Left colon (tissue), 2 donors: ENCODE measurements around the gene MEIS3. TPM values are rescaled to one million over a fixed set of nuclear protein-coding genes. Genes with fewer than 3 reads are reported as not detected.

ENCODE experiments used
- ATAC-seq: fragments of 200-7000 bp; cut with Tn5 transposase; one replicate; pipeline ENCODE4 v1.9.1; 2020; ENCODE audit warnings: mild to moderate bottlenecking, moderate library complexity
- DNase-seq, 2 donors: peaks; one replicate each; pipeline ENCODE4 v3.0.0-alpha.2; 2020
- intact Hi-C, 2 donors: fragments of 100-400 bp; cut with DNase I in 1 of 2; cut with micrococcal nuclease in 1 of 2; formaldehyde crosslinking; loops; one replicate each; pipeline versions ENCODE4 v1.11.2 to v1.14.0; 2022; cut with DNase I, micrococcal nuclease
- long read RNA-seq: library from polyadenylated mRNA; unstranded; transcript quantifications from one replicate; pipeline ENCODE4 v2.0.0, GENCODE V29; 2021
- total RNA-seq, 2 donors: library from RNA; stranded (reverse); fragmentation: NEBNext Ultra II Directional; extraction: Animal tissue kit (Norgen Biotek cat#: 25700); gene quantifications; one replicate each; pipeline ENCODE4 v1.2.1, GENCODE V29; 2021
- donor health status: DM: no; HTN: no; CAD: no.
- donor health status: DM: yes; HTN: yes; CAD: no.

Gene MEIS3
- total RNA-seq = 1 to 10 TPM; 2.5 to 2.7 TPM
- long read RNA-seq = 0 reads

DNA sequence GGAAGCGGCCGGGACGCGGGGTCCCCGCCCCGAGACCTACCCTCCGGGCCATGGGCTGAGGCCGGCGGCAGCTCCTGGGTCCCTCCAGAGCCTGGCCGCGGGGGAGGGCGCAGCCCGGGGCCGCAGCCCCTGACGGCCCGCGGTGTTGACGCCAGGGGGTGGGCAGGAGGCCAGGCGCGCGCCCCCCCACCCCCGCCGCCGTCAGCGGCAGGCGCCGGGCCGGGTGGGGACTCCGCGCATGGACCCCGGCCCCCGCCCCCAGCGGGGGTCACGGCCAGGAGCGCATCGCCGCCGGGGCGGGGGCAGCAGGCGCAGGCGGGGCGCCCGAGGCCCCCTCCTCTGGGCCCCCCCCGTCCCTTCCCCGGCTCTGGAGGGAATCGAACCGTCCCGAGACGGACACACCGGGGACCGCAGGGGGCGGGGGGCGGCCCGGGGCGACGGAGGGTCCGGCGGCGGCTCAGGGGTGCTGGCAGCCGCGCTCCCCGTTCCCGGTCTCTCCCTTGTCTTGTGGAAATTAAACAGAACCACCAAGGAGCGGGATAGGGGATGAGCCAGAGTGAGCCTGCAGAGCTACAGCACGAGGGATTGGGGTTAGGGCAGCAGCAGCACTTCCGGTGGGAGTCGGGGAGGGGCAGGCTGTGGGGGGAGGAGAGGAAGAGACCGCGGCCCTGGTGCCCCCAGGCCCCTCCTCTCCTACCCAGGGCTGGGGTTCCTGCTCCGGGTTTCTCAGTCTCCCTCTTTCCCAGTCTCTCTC is at the start of gene MEIS3:
MEIS3 (minus strand) TSS at position 498 of the 754 bp plus-strand sequence; CDS start at position 52, 446 bp downstream.
- intact Hi-C loops = no loop called here
- DNase-seq (no peak), ATAC-seq (no peak)

DNA sequence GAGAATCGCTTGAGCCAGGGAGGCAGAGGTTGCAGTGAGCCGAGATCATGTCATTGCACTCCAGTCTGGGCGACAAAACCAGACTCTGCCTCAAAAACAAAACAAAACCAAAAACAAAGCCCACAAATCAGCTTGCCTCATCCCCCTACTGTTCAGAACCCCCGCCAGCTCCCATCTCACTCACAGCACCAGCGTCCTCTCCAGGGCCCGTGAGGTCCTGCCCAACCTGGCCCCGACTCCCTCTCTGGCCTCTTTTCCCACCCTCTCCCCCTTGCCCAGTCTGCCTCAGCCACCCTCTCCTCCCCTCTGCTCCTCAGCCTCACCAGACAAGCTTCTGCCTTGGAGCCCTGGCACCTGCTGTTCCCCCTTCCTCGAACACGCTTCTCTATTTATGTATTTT is 48.6 kb upstream of the MEIS3 start:
- intact Hi-C loops = no loop called here
- ATAC-seq (no peak), DNase-seq (no peak)

DNA sequence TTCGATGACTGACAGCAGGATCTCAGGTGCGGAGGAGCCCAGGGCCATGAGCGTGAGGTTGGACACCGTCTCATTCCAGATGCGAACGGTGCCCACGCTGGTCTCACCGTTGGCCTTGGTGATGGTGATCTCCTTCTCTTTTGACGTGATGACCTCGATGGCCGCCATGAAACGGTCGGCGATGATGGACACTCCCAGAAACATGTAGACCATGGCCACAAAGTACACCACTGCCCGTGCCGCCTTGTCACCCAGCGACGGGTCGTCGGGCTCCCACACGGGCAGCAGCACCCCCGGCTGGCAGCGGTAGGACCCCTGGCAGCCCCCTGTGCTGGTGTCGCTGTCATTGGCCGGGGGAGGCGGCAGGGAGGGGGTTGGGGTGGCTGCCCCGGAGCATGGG is 46.6 kb upstream of the MEIS3 start:
- intact Hi-C loops = no loop called here
- no peak for DNase-seq
- ATAC-seq = no peak

DNA sequence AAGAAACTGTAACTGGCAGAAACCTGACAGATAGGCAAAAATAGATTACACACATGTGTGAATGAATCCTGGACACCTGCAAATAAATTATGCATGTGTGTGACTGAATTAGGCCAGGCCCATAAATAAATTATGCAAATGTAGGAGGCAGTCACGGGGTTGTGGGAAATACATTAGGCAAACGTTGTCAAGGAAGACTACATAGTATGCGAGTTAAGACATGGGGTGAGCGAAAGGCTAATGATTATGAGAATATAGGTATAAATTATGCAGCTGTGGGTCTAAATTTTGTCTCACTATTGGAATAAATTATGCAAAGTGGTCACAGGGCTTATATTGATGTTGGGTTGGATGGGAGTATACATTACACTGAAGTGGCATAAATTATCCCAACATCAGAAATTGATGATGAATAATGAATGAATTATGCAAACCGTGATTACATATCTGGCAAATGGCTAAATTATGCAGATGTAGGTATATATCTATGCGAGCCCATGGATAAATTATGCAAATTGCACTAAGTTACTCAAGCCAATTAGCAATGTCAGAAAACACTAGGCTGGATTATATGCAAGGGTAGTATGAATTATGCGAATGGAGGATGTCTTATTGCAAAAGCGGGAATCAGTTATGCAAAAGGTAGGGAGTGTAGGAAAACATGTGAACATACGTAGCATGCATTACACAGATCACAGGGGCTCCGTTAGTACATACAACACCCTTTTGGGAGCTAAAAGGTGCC is 45.5 kb upstream of the MEIS3 start:
- intact Hi-C loops = no loop called here
- DNase-seq (no peak), ATAC-seq (no peak)

DNA sequence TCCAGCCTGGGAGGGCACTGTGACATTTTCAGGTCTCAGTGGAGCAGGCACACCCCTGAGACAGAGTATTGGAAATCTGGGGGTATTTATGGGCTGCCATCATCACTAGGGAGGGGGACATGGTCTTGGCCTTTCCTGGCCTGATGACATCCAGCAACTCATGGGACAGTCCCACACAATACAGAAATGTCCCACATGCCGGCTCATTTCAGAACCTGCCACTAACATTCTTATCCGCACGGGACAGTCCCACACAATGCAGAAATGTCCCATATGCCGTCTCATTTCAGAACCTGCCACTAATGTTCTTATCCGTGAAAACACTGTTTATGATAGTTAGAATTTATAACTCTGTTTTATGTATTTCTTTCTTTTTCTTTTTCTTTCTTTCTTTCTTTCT is 42.5 kb upstream of the MEIS3 start:
- intact Hi-C loops = no loop called here
- ATAC-seq (no peak), DNase-seq (no peak)

DNA sequence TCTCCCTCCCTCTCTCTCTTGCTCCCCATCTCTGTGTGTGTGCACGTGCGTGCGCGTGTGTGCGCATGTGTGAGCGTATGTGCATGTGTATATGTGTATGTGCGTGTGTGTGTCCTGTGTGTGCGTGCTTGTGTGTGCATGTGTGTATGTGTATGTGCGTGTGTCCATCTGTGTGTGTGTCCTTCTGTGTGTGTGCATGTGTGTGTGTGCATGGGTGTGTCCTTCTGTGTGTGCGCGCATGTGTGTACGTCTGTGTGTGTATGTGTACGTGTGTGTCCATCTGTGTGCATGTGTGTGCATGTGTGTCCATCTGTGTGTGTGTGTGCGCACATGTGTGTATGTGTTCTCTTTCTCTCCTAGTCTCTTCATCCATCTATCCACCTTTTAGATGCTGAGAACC is 40.1 kb upstream of the MEIS3 start:
- no peak for ATAC-seq
- no peak for DNase-seq
- intact Hi-C loops = no loop called here

DNA sequence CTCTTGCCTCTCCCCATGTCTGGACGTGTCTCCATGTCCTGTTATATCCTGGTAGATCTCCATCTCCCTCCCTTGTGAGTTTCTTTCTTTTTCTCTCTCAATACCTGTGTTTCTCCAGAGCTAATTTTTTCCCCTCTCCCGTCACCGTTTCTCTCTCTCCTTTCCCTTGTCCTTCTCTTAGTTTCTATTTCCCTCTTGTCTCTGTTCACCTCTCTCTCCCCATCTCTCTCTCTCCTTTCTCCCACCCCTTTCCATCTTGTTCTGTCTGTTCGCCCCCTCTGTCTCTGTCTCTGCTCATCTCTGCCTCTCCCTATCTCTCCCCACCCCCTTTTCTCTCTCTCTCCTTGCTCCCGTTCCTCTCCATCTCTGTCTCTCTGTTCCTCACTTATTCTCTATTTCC is 39.3 kb upstream of the MEIS3 start:
- ATAC-seq (no peak), DNase-seq (no peak)
- intact Hi-C loops = no loop called here

DNA sequence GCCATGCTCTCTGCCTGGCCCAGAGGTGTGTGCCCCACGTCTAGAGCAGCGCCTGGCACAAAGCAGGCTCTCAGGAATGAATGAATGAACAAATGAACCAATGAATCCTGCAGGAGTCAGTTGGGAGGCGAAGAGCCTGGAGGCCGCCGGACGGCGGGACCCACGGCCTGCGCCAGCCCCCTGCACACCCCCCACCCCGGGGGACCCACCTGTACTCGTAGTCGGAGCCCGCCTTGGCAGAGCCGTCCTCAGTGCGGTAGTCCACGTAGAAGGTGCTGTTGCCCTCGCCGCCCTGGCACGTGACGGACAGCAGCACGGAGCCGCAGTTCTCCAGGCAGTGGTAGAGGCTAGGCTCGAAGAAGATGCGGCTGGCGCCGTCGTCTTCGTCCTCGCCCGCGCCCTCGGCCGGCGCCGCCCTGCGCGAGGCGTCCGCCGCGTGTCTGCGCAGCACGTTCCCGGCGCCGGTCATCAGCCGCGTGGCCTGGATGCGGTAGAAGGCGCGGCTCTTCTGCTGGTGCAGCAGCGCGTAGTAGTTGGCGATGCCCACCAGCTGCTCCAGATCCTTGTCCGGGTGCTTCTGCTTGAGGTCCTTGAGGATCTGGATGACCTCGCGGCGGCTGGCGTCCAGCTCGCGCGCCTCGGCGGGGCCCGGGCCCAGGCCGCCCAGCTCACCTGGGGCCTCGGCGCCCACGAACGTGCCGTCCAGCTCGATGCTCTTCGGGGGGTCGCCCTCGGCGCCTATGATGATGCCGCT is 37.6 kb upstream of the MEIS3 start:
- DNase-seq (no peak), ATAC-seq (peak; percentile 27)
- intact Hi-C loops = no loop called here

DNA sequence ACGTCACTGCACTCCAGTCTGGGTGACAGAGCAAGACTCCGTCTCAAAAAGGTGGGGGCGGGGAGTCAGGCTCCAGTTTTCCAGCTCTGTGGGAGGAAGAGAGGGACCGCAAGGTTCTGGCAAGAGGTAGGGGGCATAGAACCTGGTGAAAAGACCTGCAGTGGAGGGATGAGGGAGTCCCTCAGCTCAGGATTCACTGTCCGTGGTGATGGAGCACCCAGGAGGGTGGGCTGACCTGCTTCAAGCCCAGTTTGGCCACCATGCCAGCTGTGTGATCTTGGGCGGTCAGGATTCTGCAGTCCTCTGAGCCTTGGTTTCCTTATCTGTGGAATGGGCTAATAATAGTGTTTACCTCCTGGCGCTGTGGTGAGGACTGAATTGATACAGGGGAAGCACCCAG is 31.2 kb upstream of the MEIS3 start:
- intact Hi-C loops = no loop called here
- DNase-seq = no peak

DNA sequence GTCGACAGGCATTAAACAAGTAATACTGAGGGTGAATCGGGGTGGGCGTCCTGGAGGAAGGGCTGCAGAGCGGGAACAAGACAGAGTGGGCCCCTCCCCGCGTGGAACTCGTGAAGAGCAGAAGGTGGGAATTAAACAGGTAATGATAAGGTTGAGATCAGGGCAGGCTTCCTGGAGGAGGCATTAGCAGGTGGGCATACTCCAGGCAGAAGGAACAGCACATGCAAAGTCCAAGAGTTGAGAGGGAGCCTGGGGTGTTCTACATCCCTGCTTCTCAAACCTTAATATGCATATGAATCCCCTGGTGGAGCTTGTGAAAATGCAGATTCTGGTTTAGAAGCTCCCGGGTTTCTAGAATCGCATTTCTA is 29.0 kb upstream of the MEIS3 start:
- DNase-seq (no peak), ATAC-seq (no peak)
- intact Hi-C loops = no loop called here

More for the DNA sequence above, 31.2 kb upstream of the MEIS3 start:
- no peak for ATAC-seq

DNA sequence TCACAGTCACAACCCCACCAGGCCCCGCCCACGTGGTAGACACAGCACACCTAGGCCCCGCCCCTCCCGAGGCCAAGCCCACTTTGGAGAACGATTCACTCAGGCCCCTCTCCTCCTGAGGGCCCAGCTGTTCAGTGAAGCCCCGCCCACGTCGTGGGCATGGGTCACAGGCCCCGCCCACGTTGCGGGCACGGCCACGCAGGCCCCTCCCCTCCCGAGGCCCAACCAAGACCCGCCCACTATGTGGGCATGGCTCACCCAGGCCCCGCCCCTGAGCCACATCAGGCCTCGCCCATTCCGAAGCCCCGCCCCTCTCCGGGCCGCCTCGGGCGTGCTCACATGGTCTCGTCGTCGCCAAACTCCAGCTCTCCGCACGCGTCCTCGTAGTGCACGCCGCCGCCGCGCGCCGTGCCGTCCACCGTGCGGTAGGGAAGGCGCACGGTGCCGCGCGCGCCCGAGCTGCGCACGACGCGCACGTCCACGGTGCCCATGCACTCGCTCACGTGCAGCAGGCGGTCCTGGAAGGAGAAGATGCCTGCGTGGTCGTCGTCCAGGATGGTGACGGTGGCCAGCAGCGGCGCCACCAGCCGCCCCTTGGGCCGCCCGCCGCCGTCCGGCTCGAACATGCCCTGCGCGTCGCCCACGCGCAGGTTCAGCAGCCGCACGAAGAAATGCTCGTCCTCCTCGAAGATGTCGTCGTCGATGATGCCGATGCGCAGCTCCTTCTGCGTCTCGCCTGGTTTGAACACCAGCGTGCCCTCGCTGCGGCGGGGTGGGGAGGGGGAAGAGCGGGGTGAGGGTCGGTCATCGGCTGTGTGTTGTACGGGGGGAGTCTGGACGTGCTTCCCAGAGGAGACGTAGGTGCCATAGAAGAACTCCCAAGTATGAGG is 28.4 kb upstream of the MEIS3 start:
- DNase-seq = peak; percentile 49 to 56
- intact Hi-C loops = no loop called here
- peak; percentile 77 for ATAC-seq

DNA sequence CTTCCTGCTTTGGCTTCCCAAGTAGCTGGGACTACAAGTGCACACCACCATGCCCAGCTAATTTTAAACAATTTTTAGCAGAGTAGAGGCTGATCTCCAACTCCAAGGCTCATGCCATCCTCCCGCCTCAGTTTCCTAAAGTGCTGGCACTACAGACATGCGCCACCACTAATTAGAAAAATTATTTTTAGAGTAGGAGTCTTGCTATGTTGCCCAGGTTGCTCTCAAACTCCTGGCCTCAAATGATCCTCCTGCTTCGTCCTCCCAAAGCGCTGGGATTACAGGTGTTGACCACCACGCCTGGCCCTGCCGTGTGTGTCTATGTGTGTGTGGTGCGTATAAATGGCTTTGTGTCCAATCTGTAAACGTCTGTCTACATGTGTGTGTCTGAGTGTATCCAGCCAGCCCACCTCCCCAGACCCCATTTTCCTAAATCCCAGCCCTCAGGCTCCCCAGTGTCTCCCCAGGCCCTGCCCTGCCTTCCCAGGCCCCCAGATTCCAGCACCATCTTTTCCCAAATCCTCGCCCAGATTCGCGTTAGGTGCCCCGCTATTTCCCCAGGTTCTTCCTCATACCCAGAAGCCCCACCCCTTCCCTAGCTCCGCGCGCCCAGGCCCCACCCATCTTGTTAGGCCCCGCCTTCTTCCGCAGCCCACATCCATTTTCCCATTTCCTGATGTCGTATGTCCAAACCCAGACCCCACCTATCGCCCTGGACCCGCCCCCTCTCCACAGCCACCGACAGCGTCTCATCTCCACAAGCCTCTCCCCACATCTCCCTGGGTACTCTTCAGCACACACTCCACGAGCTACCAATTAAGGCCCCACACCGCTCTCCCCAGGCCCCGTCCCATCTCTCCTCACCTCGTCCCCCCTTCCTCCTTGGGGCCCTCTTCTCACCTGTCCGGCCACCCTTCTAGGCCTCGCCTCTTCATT is 27.5 kb upstream of the MEIS3 start:
- intact Hi-C loops = no loop called here
- ATAC-seq (peak; percentile 80), DNase-seq (peak in 1 of 2 donors; percentile 51)

DNA sequence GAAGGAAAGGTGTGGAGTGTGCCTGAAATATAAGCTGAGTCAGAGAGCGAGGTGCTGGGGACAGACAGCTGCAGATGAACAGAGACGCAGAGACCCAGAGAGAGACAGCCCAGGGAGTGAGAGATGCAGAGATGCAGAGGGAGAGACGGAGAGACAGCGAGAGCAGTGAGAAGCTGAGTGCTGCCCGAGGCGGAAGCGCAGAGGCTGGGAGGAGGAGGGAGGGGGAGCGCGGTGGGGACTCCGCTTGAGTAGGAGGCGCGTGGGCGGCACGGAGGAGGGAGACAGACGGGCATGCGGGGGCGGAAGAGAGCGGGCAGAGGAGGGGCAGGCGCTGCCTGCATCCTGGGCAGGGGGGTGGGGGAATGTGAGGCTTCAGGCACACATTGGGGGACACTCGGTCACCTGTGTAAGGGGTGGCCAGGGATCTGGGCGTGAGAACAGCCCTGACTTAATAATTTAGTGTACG is 26.6 kb upstream of the MEIS3 start:
- ATAC-seq (peak; percentile 61), DNase-seq (peak; percentile 48 to 58)
- intact Hi-C loops = no loop called here

DNA sequence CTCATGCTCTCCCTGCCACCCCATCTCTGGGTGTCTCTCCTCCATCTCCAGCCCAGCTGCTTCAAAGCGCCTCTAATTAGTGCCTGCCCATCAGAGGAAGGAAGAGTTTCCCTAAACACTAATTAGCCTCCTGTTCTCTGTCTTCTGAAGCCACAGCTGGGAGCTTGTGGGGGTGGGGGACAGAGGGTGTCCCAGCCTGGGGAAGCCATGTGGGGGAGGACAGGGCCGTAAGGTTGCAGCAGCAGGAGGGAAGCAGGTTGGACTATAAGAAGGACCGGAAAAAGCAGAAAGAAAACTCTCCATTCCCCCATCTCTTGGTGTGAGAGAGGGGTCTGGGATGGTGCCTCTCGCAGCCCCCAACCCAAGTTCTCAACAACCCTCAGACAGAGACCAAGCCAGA is 26.2 kb upstream of the MEIS3 start:
- no peak for ATAC-seq
- intact Hi-C loops = no loop called here
- no peak for DNase-seq

DNA sequence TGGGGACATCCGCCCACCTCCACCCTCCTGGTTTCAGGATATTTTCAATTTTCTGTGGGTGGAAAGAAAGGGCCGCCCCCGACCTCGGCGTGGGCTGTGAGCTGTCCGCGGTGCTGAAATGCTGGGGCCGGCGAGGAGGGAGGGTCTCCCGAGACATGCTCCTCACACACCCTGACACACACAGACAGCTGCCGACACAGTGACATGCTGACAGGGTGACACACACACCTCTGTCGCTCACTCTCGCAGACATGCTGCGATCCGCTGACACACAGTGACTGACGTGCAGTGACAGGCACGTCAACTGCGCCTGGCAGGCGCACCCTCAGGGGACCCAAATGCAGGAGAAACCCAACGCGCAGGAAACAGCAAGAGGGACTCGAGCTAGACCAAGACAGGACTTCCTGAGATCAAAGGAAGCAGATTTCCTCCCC is 25.1 kb upstream of the MEIS3 start:
- DNase-seq (no peak), ATAC-seq (no peak)
- intact Hi-C loops = no loop called here

DNA sequence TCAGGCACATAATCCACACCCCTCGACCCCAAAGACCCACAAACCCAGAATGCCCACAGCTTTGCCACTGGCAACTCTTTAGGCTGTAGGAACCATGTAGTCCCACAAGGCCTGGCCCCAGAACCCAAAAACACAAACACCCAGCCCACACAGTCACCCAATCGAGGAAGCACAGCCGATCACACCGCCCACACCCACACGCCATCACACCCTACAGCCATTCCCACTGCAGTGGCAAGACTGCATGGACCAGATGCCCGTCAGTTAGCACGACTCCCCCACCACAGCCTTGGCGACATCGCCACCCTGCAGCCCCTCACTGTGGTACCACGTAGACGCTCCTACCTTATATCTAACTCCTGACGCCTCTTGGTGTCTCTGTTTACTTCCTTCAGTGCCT is 24.0 kb upstream of the MEIS3 start:
- ATAC-seq (no peak), DNase-seq (no peak)
- intact Hi-C loops = no loop called here

DNA sequence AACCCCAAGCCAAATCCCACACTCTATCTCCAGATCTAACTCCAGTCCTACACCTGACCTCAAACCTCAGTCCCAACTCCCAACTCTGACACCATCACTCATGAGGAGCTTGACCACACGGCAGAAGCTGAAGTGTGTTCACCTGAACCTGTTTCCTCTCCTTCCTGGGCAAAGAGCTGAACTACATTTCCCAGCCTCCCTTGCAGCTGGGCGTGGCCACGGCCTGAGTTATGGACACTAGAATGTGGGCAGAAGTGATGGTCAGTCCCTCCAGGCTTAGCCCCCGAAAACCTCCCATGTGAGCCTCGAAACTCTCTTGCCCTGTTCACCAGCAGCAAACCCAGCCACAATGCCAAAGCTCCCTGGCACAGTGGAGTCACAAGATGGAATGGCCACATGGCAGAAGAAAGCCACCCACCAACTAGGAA is 19.5 kb upstream of the MEIS3 start:
- intact Hi-C loops = loop anchor here in 1 of 2 donors (5.0 kb wide), 1 partner anchor 268 kb away; no protein-coding TSS in a partner anchor
- DNase-seq = peak in 1 of 2 donors; percentile 27
- peak; percentile 33 for ATAC-seq
